ENCODE measurements around the gene S100A11. TPM values are rescaled to one million over a fixed set of nuclear protein-coding genes. Genes with fewer than 3 reads are reported as not detected.

The S100A11 gene
- total and polyA plus RNA-seq, 7 experiments from 2014 or later: 28.6 to 442 (median 189) TPM

DNA sequence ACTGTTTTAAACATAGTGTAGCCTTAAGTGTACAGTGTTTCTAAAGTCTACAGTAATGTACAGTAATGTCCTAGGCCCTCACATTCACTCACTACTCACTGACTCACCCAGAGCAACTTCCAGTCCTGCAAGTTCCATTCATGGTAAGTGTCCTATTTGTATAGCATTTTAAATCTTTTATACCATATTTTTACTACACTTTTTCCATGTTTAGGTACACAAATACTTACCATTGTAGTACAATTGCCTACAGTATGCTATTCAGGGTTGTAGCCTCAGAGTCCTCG, 39.6 kb downstream of the S100A11 start:
- no peak overlapping the region for H3K4me3 Mint-ChIP-seq
- H3K36me3 Mint-ChIP-seq: peaks cover 0 to 5% (median 0%) of the 10 kb centered on the region in 5 donors
- DNase-seq: no peak
- H3K27ac ChIP-seq (ENCODE audit: low read depth, low read length): no peak overlapping the region
- H3K27ac Mint-ChIP-seq: no peak overlapping the region
- H3K9me3 Mint-ChIP-seq: no peaks in the 10 kb centered on the region
- H3K4me1 Mint-ChIP-seq: peaks cover 5 to 22% (median 15%) of the 10 kb centered on the region in 7 donors
- no peaks in the 10 kb centered on the region for H3K9me3 ChIP-seq (ENCODE audit: control insufficient read depth in 2 of 3, low read length in 3 of 3)
- H3K36me3 ChIP-seq (ENCODE audit: control insufficient read depth in 2 of 3, insufficient read depth in 3 of 3, low read length in 3 of 3): peaks cover 0 to 6% (median 0%) of the 10 kb centered on the region in 3 experiments
- ChIA-PET POLR2A (interaction anchor here (0.7 to 1.3 kb wide), 3 partner anchors 30 to 38 kb away, joined by 3 to 9 read pairs (median 3); no protein-coding TSS in a partner anchor), CTCF (interaction anchor here (1.4 to 8.7 kb wide), 6 partner anchors 21 to 107 kb away, joined by 4 to 205 read pairs (median 48); partner anchors contain the start of gene THEM4)
- intact Hi-C loops (cut with micrococcal nuclease): loop anchor here (1.0 to 10.0 kb wide), 5 partner anchors 29 to 555 kb away; no protein-coding TSS in a partner anchor
- H3K4me3 ChIP-seq (ENCODE audit: low read length): no peak overlapping the region
- no peak for ATAC-seq
- H3K4me1 ChIP-seq (ENCODE audit: control insufficient read depth in 2 of 2, insufficient read depth in 2 of 2, low read length in 2 of 2): peaks cover 6 to 12% of the 10 kb centered on the region in 2 donors
- H3K27me3 ChIP-seq (ENCODE audit: control insufficient read depth in 2 of 2, insufficient read depth in 2 of 2, low read length in 2 of 2): no peaks in the 10 kb centered on the region
- H3K27me3 Mint-ChIP-seq: peaks cover 0 to 16% (median 0%) of the 10 kb centered on the region in 5 donors

DNA sequence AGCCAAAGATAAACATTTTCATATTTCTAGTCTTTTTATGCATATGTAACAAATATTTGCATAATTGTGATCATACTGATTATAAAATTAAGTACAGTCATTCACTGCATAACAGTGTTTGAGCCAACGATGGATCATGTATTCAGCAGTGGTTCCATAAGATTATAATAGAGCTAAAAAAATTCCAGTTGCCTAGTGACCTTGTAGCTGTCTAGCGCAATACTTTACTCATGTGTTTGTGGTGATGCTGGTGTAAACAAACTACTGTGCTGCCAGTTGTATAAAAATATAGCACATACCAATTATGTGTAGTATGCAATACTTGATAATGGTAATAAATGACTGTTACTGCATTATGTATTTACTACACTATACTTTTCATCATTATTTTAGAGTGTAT, 41.0 kb downstream of the S100A11 start:
- intact Hi-C loops (cut with micrococcal nuclease): loop anchor here in 1 of 2 donors (1.0 to 10.0 kb wide), 3 partner anchors 27 to 553 kb away; no protein-coding TSS in a partner anchor
- Histone ChIP-seq H3K27ac (ENCODE audit: low read depth, low read length) (no peak overlapping the region), H3K4me1 (ENCODE audit: control insufficient read depth in 2 of 2, insufficient read depth in 2 of 2, low read length in 2 of 2) (peaks cover 18 to 22% of the 10 kb centered on the region in 2 donors), H3K36me3 (ENCODE audit: control insufficient read depth in 2 of 3, insufficient read depth in 3 of 3, low read length in 3 of 3) (peaks cover 0 to 6% (median 0%) of the 10 kb centered on the region in 3 experiments), H3K4me3 (ENCODE audit: low read length) (no peak overlapping the region), H3K27me3 (ENCODE audit: control insufficient read depth in 2 of 2, insufficient read depth in 2 of 2, low read length in 2 of 2) (no peaks in the 10 kb centered on the region), H3K9me3 (ENCODE audit: control insufficient read depth in 2 of 3, low read length in 3 of 3) (no peaks in the 10 kb centered on the region)
- DNase-seq: no peak
- no peaks in the 10 kb centered on the region for H3K9me3 Mint-ChIP-seq
- POLR2A ChIA-PET: interaction anchor here (0.9 kb wide), 1 partner anchor 28 kb away, joined by 4 read pairs; no protein-coding TSS in a partner anchor
- ATAC-seq: no peak
- H3K27me3 Mint-ChIP-seq: peaks cover 0 to 16% (median 0%) of the 10 kb centered on the region in 5 donors
- CTCF ChIA-PET: interaction anchor here (0.6 to 2.6 kb wide), 13 partner anchors 9 to 459 kb away, joined by 3 to 39 read pairs (median 5); no protein-coding TSS in a partner anchor
- H3K4me3 Mint-ChIP-seq: no peak overlapping the region
- peaks cover 16 to 37% (median 28%) of the 10 kb centered on the region in 7 donors for H3K4me1 Mint-ChIP-seq
- peaks cover 0 to 13% (median 0%) of the 10 kb centered on the region in 5 donors for H3K36me3 Mint-ChIP-seq
- peak overlapping the region in 3 of 9 donors; percentile 18 to 61 (median 48) for H3K27ac Mint-ChIP-seq

DNA sequence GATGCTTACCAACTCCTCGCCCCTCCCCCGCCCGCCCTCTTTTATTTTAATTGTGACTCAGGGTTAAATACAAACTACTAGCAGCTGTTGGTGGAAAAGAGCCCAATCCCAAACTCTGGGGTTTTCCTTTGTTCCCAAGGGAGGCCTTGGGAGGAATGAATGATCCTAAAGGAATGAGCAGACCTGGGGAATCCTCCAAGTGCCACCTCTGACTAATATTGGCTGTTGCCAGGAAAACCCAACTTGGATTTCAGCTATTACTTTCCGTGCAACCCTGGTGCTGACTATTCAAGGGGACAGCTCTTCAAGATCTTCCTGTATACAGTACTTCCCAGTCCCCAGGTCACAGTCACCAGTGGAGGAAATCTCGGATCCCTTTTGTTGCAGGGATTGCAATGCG, 41.8 kb downstream of the S100A11 start:
- Mint-ChIP-seq H3K36me3 (peaks cover 0 to 15% (median 0%) of the 10 kb centered on the region in 5 donors), H3K4me1 (peaks cover 24 to 45% (median 35%) of the 10 kb centered on the region in 7 donors), H3K4me3 (peak overlapping the region in 9 of 10 donors; percentile 3 to 79 (median 56)), H3K9me3 (no peaks in the 10 kb centered on the region), H3K27me3 (peaks cover 0 to 16% (median 0%) of the 10 kb centered on the region in 5 donors), H3K27ac (peak overlapping the region in 8 of 9 donors; percentile 16 to 91 (median 81))
- DNase-seq (no peak), ATAC-seq (no peak)
- intact Hi-C loops (cut with micrococcal nuclease): loop anchor here in 1 of 2 donors (5.0 to 10.0 kb wide), 4 partner anchors 300 to 553 kb away; partner anchors contain the start of genes SNX27 and TUFT1
- ChIA-PET POLR2A (interaction anchor here (1.2 to 2.9 kb wide), 4 partner anchors 26 to 104 kb away, joined by 3 to 13 read pairs (median 9); no protein-coding TSS in a partner anchor), CTCF (interaction anchor here (1.6 to 2.6 kb wide), 3 partner anchors 27 to 107 kb away, joined by 10 to 14 read pairs (median 11); no protein-coding TSS in a partner anchor)
- H3K27ac ChIP-seq (ENCODE audit: low read depth, low read length): peak overlapping the region; percentile 83
- no peaks in the 10 kb centered on the region for H3K27me3 ChIP-seq (ENCODE audit: control insufficient read depth in 2 of 2, insufficient read depth in 2 of 2, low read length in 2 of 2)
- no peaks in the 10 kb centered on the region for H3K9me3 ChIP-seq (ENCODE audit: control insufficient read depth in 2 of 3, low read length in 3 of 3)
- H3K4me3 ChIP-seq (ENCODE audit: low read length): no peak overlapping the region
- H3K36me3 ChIP-seq (ENCODE audit: control insufficient read depth in 2 of 3, insufficient read depth in 3 of 3, low read length in 3 of 3): peaks cover 0 to 6% (median 0%) of the 10 kb centered on the region in 3 experiments
- peaks cover 22 to 26% of the 10 kb centered on the region in 2 donors for H3K4me1 ChIP-seq (ENCODE audit: control insufficient read depth in 2 of 2, insufficient read depth in 2 of 2, low read length in 2 of 2)

GRCh38 chr1:151993734-151994496, 42.9 kb downstream of the S100A11 start, which contains the start of gene S100A10:
Gene S100A10 (minus strand): TSS chr1:151993859. CDS start chr1:151986230, 7,629 bp downstream.
- intact Hi-C loops (cut with micrococcal nuclease): loop anchor here (1.0 to 10.0 kb wide), 10 partner anchors 41 to 452 kb away; partner anchors contain the start of genes C2CD4D (in 1 of the 2), SNX27 (in 1 of the 2), TDRKH (in 1 of the 2) and THEM4 (in 1 of the 2)
- peak within 1 kb of the TSS; percentile 88 for H3K4me3 ChIP-seq (ENCODE audit: low read length)

GRCh38 chr1:151993084-151993733, 43.6 kb downstream of the S100A11 start:
- H3K4me3 Mint-ChIP-seq: peak overlapping the region; percentile 90 to 100 (median 96)
- peak overlapping the region; percentile 88 for H3K4me3 ChIP-seq (ENCODE audit: low read length)
- intact Hi-C loops (cut with micrococcal nuclease): loop anchor here (1.0 to 10.0 kb wide), 10 partner anchors 42 to 451 kb away; partner anchors contain the start of genes C2CD4D (in 1 of the 2), SNX27 (in 1 of the 2), TDRKH (in 1 of the 2) and THEM4 (in 1 of the 2)
- H3K4me1 ChIP-seq (ENCODE audit: control insufficient read depth in 2 of 2, insufficient read depth in 2 of 2, low read length in 2 of 2): peaks cover 22 to 37% of the 10 kb centered on the region in 2 donors
- peaks cover 0 to 17% (median 0%) of the 10 kb centered on the region in 5 donors for H3K36me3 Mint-ChIP-seq
- H3K27ac Mint-ChIP-seq: peak overlapping the region; percentile 89 to 98 (median 95)
- ChIA-PET POLR2A (interaction anchor here (0.9 to 2.9 kb wide), 7 partner anchors 10 to 153 kb away, joined by 3 to 13 read pairs (median 3); partner anchors contain the start of gene C2CD4D), CTCF (interaction anchor here (1.6 to 1.8 kb wide), 3 partner anchors 9 to 25 kb away, joined by 3 to 14 read pairs (median 9); no protein-coding TSS in a partner anchor)
- H3K27me3 ChIP-seq (ENCODE audit: control insufficient read depth in 2 of 2, insufficient read depth in 2 of 2, low read length in 2 of 2): no peaks in the 10 kb centered on the region
- H3K9me3 Mint-ChIP-seq: no peaks in the 10 kb centered on the region
- DNase-seq: peak; percentile 20 to 49 (median 31)
- H3K36me3 ChIP-seq (ENCODE audit: control insufficient read depth in 2 of 3, insufficient read depth in 3 of 3, low read length in 3 of 3): peaks cover 0 to 6% (median 0%) of the 10 kb centered on the region in 3 experiments
- no peaks in the 10 kb centered on the region for H3K9me3 ChIP-seq (ENCODE audit: control insufficient read depth in 2 of 3, low read length in 3 of 3)
- peak; percentile 5 for ATAC-seq
- H3K27me3 Mint-ChIP-seq: peaks cover 0 to 10% (median 0%) of the 10 kb centered on the region in 5 donors
- peak overlapping the region; percentile 83 for H3K27ac ChIP-seq (ENCODE audit: low read depth, low read length)
- peaks cover 38 to 61% (median 52%) of the 10 kb centered on the region in 7 donors for H3K4me1 Mint-ChIP-seq

More at GRCh38 chr1:151993734-151994496, 42.9 kb downstream of the S100A11 start, which contains the start of gene S100A10:
- H3K27ac Mint-ChIP-seq: peak within 1 kb of the TSS; percentile 89 to 98 (median 95)
- Histone ChIP-seq H3K27me3 (ENCODE audit: control insufficient read depth in 2 of 2, insufficient read depth in 2 of 2, low read length in 2 of 2) (no peaks in the 10 kb centered on the region), H3K36me3 (ENCODE audit: control insufficient read depth in 2 of 3, insufficient read depth in 3 of 3, low read length in 3 of 3) (peaks cover 0 to 6% (median 0%) of the 10 kb centered on the region in 3 experiments), H3K9me3 (ENCODE audit: control insufficient read depth in 2 of 3, low read length in 3 of 3) (no peaks in the 10 kb centered on the region), H3K27ac (ENCODE audit: low read depth, low read length) (peak within 1 kb of the TSS; percentile 83), H3K4me1 (ENCODE audit: control insufficient read depth in 2 of 2, insufficient read depth in 2 of 2, low read length in 2 of 2) (peaks cover 22 to 37% of the 10 kb centered on the region in 2 donors)
- peaks cover 0 to 17% (median 0%) of the 10 kb centered on the region in 5 donors for H3K36me3 Mint-ChIP-seq
- peak within 1 kb of the TSS; percentile 90 to 100 (median 96) for H3K4me3 Mint-ChIP-seq
- H3K9me3 Mint-ChIP-seq: no peaks in the 10 kb centered on the region
- CTCF ChIA-PET: interaction anchor here (1.6 to 2.6 kb wide), 3 partner anchors 8 to 59 kb away, joined by 3 to 14 read pairs (median 10); no protein-coding TSS in a partner anchor
- DNase-seq (peak; percentile 64 to 82 (median 81)), ATAC-seq (peak; percentile 85)
- POLR2A ChIA-PET: interaction anchor here (0.6 to 2.9 kb wide), 7 partner anchors 10 to 154 kb away, joined by 3 to 13 read pairs (median 4); partner anchors contain the start of gene C2CD4D
- peaks cover 33 to 55% (median 45%) of the 10 kb centered on the region in 7 donors for H3K4me1 Mint-ChIP-seq
- H3K27me3 Mint-ChIP-seq: peaks cover 0 to 10% (median 0%) of the 10 kb centered on the region in 5 donors

Data from naive thymus-derived CD4-positive, alpha-beta T cell (primary cell).